Measurements from ENCODE around the gene LRRC38.

- TF ChIP-seq EP300 (IDR thresholded peaks at IDR 0.05; ENCODE audit: borderline replicate concordance): no peak
- no peak for TF ChIP-seq USF1 (IDR thresholded peaks at IDR 0.05)
- TF ChIP-seq RAD21 (IDR thresholded peaks at IDR 0.05; ENCODE audit: low read depth): no peak
- no peak for TF ChIP-seq ZBTB7A (IDR thresholded peaks at IDR 0.05; ENCODE audit: low read depth)
- no peak for TF ChIP-seq REST (IDR thresholded peaks at IDR 0.05; ENCODE audit: low read depth)
- no peak for TF ChIP-seq NFIC (IDR thresholded peaks at IDR 0.05)
- TF ChIP-seq TAF1 (IDR thresholded peaks at IDR 0.05; ENCODE audit: low read depth): no peak
- no peak for TF ChIP-seq CREB1 (IDR thresholded peaks at IDR 0.05; ENCODE audit: low read depth)
Observed at GRCh38 chr1:13523780-13524477, 10.1 kb upstream of the LRRC38 start.
